ENCODE results near the gene PLCB4.
A peak's percentile ranks its signal among the peaks of the same experiment; 100 is the strongest.

Gene PLCB4

DNA sequence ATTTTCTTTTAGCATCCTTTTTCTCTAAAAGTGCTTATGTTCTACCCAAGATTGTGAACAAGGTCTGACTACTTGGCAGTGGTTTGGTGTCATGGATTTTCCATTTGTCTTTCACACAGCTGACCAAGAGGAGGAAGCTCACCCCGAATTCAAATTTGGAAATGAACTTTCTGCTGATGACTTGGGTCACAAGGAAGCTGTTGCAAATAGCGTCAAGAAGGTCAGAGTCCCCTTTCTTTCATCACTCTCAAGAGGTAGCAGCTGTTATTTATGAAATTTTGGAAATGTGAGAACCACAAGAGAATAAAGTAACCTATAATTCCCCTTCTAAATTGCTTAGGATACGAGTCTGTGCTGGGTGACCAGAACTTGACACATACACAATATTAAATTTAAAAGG lies 332.5 kb downstream of the PLCB4 start:
- Histone ChIP-seq H3K27ac (no peak overlapping the region), H3K27me3 (no peaks in the 10 kb centered on the region), H3K4me3 (no peak overlapping the region), H3K9me3 (no peaks in the 10 kb centered on the region), H3K36me3 (peaks cover 13 to 27% (median 19%) of the 10 kb centered on the region in 3 donors), H3K4me1 (no peaks in the 10 kb centered on the region)
- TF ChIP-seq, protein P1, sequence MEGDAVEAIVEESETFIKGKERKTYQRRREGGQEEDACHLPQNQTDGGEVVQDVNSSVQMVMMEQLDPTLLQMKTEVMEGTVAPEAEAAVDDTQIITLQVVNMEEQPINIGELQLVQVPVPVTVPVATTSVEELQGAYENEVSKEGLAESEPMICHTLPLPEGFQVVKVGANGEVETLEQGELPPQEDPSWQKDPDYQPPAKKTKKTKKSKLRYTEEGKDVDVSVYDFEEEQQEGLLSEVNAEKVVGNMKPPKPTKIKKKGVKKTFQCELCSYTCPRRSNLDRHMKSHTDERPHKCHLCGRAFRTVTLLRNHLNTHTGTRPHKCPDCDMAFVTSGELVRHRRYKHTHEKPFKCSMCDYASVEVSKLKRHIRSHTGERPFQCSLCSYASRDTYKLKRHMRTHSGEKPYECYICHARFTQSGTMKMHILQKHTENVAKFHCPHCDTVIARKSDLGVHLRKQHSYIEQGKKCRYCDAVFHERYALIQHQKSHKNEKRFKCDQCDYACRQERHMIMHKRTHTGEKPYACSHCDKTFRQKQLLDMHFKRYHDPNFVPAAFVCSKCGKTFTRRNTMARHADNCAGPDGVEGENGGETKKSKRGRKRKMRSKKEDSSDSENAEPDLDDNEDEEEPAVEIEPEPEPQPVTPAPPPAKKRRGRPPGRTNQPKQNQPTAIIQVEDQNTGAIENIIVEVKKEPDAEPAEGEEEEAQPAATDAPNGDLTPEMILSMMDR (IDR thresholded peaks at IDR 0.05) = no peak
- DNase-seq = no peak
- intact Hi-C loops (cut with DNase I; ENCODE audit: low total_unique reads) = no loop called here

DNA sequence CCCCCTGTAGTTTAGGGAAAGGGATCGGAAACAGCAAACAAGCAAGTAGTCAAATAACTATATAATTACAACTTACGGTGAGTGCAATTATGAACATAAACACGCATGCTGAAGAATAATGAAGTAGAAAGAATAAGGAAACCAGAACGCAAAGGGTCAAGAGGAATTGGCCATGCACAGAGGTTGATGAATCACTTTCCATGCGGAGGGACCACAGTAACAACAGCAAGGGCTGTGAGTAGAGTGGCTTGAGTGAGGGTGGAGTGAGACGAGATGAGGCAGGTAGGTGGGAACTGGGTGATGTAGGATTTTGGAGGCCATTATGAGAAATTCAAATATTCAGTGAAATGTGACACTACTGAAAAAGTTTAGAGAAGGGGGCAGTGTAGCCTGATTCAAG lies 333.3 kb downstream of the PLCB4 start:
- Histone ChIP-seq H3K4me3 (no peak overlapping the region), H3K9me3 (no peaks in the 10 kb centered on the region), H3K4me1 (no peaks in the 10 kb centered on the region), H3K27ac (no peak overlapping the region), H3K27me3 (no peaks in the 10 kb centered on the region), H3K36me3 (peaks cover 13 to 28% (median 19%) of the 10 kb centered on the region in 3 donors)
- intact Hi-C loops (cut with DNase I; ENCODE audit: low total_unique reads) = no loop called here
- no peak for DNase-seq
- TF ChIP-seq, protein P1 (IDR thresholded peaks at IDR 0.05) = no peak

DNA sequence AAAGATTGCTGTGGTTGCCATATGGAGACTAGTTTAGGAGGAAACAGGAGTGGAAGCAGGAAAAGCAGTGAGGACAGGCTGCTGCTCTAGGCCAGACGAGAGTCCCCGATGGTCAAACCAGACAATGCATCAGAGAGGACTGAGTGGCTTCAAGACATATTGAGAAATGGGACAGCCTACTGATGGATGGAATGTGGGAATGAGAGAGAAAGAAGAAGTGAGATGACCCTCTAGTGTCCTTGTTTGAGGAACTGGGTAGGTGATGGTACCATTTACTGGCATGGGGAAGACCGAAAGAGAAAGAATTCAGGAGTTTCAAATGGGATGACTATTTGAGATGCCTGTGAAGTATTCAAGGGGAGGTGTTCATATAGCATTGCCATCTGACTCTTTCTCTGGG lies 333.7 kb downstream of the PLCB4 start:
- Histone ChIP-seq H3K36me3 (peaks cover 13 to 32% (median 19%) of the 10 kb centered on the region in 3 donors), H3K4me1 (no peaks in the 10 kb centered on the region), H3K27ac (no peak overlapping the region), H3K27me3 (no peaks in the 10 kb centered on the region), H3K4me3 (no peak overlapping the region), H3K9me3 (no peaks in the 10 kb centered on the region)
- DNase-seq = no peak
- intact Hi-C loops (cut with DNase I; ENCODE audit: low total_unique reads) = no loop called here
- TF ChIP-seq, protein P1 (IDR thresholded peaks at IDR 0.05) = no peak

DNA sequence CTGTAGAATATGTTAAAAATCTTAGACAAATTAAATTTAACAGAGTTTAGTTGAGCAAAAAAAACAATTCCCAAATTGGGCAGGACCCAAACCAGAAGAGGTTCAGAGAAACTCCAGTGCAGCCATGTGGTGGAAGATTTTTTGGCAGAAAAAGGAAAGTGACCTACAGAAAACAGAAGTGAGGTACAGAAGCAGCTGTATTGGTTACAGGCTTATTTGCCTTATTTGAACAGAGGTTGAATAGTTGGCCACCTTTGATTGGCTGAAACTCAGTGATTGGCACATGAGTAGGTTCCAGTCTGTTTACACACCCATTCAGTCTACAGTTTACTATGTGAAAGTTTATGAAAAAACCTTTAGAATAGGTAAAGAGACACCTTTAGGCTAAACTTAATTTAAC lies 334.6 kb downstream of the PLCB4 start:
- Histone ChIP-seq H3K9me3 (no peaks in the 10 kb centered on the region), H3K4me1 (peaks cover 0 to 3% (median 1%) of the 10 kb centered on the region in 4 donors), H3K36me3 (peaks cover 13 to 32% (median 19%) of the 10 kb centered on the region in 3 donors), H3K27ac (no peak overlapping the region), H3K27me3 (no peaks in the 10 kb centered on the region), H3K4me3 (no peak overlapping the region)
- TF ChIP-seq, protein P1 (IDR thresholded peaks at IDR 0.05) = no peak
- no peak for DNase-seq
- intact Hi-C loops (cut with DNase I; ENCODE audit: low total_unique reads) = no loop called here

DNA sequence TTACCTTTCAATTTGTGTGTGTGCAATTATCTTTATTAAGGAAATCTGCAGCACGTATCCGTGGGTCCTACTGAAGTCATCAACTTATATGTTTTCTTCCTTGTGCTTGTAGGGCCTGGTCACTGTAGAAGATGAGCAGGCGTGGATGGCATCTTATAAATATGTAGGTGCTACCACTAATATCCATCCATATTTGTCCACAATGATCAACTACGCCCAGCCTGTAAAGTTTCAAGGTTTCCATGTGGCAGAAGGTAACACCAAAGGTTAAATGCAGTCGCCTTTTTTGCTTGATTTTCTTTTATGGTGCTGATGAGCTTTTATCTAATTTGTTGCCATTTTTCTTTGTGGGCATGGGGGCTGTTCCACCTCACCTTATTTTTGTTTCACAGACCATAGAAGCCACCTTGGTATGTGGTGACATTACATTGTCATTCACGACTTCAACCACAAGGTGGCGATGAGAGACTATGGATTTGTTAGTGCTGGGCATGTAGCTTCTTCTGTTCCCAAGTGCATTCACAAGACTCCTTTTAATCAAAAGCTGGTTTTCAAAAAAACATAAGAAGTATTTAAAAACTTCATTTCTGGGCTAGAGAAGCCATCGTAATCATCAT lies 339.0 kb downstream of the PLCB4 start:
- Histone ChIP-seq H3K36me3 (peaks cover under 1 to 16% (median 4%) of the 10 kb centered on the region in 3 donors), H3K27me3 (no peaks in the 10 kb centered on the region), H3K27ac (no peak overlapping the region), H3K4me3 (no peak overlapping the region), H3K4me1 (peaks cover 0 to 15% (median 4%) of the 10 kb centered on the region in 4 donors), H3K9me3 (no peaks in the 10 kb centered on the region)
- TF ChIP-seq, protein P1 (IDR thresholded peaks at IDR 0.05) = peak; percentile 78 to 83
- intact Hi-C loops (cut with DNase I; ENCODE audit: low total_unique reads) = no loop called here
- peak in 1 of 2 donors; percentile 63 for DNase-seq
